Activated naive CD4-positive, alpha-beta T cell treated with anti-CD3 and anti-CD28 coated beads, Interleukin-2, amount 50 U/mL, for 16 hours (primary cell): ENCODE data around the gene ARAP2.

Experiments
- DNase-seq: peaks from one replicate; pipeline ENCODE4 v3.0.0-alpha.2; 2020

Gene ARAP2

DNA sequence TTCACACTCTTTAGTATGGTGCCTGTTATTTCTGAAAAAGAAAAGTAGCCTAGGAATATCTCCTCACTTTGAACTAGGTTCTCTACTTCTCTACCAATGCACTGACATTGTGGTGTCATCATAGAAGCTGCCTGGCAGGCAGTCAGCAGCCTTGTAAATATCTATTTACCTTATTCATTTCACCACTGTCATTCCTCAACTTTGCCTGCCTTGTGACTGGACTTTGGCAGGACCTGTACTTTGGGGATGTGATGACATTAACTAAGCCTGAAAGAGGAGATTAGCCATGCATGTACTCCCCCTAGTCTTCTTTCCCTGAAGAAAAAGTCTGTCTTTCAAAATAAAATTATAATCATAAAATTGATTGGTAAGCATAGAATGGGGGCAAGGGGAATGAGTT, 207.2 kb downstream of the ARAP2 start:
- no peak for DNase-seq

DNA sequence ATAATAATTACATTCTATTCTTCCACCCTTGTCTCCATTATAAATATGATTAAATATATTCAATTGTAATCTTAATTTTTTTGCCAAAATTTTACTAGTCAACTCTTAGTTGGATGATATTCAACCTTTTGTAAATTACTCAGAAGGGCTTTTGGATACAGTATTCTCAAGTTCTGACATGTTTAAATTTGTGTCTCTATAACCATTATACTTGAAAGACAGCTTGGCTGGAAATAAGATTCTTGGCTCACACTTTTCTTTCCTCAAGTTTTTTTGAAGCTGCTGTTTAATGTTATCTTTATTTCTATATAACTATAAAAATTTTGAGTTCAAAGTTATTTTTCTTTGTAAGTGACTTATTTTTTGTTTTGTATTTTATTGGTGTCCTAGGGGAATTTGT, 214.4 kb downstream of the ARAP2 start:
- DNase-seq, result no peak

DNA sequence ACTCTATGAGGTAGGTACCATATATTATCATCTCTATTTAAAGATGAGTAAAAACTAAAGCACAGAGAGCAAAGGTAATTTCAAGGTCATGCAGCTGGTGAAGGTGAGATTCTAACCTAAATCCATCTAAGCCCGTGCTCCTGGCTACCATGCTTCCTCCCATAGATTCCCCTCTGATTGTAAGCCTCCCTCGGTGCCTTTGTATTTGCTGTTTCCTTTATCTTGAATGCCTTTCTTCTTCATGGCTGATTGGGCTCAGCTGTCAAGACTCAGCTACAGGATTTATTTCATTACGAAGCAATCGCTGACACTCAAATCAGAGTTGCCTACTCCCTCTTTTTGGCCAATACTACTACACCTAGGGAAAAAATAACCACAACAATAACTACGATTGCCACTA, 217.1 kb downstream of the ARAP2 start:
- no peak for DNase-seq

DNA sequence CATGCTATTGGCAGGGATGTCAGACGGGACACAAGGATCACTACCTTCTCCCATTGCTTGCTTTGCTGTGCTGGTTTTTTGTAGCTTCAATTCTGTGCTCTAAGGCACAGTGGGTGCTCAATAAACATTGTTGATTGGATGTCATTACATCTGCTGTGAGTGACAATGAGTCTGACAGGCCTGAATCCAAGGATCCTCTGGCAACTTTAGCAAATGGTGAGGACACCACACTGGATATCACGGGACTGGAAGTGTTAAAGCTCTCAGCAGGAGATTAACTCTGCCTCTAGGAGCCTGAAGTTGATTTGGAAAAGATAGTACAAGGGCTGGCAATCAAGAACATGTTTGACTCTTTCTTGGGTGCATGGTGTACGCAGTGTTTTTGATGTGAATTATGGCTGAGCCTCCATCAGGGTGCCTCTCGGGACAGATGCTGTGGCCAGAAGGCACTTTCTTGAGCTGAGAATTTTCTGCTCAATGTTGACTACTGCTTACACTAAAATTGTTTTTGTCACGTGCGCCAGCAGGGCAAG, 217.9 kb downstream of the ARAP2 start:
- no peak for DNase-seq

DNA sequence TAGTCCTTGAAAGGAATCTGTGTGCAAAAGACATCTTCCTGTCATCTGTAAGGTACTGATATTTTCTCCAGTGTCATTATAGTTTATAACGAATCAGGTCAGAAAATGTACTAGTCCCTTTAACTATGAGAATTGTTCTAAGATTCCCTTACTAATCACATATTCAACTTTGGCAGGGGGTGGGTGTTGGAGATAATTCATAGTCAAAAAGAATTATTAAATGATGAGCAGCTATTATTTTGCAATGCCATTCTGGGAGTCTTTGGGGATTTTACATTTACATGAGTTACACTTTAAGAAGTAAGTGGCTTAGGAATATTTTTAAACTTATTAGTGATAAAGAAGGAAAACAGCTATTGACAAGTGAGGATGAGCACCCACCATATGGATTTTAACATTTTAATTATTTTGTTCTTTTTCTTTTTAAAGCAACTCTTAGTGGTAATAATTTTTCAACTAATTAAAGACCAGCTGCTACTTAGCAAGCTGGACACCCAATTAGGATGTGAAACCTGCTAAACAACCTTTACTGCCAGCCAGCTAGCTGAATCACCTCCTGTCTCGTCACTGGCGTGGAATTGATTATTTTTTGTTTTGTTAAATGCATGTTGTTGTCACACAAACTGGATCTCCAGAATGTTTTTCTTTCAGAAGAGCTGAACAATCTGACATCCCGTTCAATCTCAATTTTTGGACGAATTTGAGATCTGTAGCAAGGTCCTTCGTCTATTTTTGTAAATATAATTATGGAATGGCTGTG, 219.2 kb downstream of the ARAP2 start:
- DNase-seq, result no peak

DNA sequence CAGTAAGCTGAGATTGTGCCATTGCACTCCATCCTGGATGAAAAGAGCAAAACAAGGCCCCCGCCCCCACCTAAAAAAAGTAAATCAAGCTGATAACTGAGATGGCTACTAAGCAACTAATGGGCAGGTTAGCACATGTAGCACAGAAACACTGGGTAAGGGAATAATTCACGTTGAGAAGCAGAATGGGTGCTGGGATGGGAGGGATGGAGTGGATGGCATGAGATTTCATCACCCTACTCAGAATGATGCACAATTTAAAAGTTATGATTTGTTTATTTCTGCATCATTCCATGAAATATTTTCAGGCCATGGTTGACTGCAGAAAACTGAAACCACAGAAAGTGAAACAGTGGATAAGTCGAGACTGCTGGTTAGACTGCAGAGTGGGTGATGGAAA, 224.0 kb downstream of the ARAP2 start:
- no peak for DNase-seq
